SKM-1 treated with dmso at 0.1 percent for 144 hours (cell line): ENCODE results near the gene HP.

Experiments used
- DNase-seq: peaks from one replicate; lab custom pipeline; 2025; ENCODE audit not compliant: unreplicated experiment; lab: John Stamatoyannopoulos, UW

Gene HP

GRCh38 chr16:72083778-72084404, 29.6 kb downstream of the HP start:
- no peak for DNase-seq

- no peak for DNase-seq
Measured at GRCh38 chr16:72084445-72084844, 30.1 kb downstream of the HP start.

DNA sequence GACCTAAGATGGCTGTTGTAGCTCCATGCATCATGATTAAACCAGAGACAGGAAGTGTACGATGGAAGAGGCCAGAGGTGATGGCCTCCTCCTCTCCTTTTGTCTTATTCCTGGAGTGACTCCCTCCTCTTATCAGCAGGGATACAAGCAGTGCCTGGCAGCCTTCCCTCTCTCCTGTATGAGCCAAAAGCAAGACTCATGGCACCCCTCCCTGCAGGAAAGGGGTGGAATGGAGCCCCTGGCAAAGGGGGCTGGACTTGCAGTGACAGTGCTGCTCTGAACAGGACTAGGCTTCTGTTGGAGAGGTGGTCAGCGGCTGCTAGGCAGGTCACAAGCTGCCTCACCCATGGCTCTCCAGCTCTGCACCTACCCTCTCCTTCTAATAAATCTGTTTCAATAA, 30.7 kb downstream of the HP start:
- DNase-seq: no peak

DNA sequence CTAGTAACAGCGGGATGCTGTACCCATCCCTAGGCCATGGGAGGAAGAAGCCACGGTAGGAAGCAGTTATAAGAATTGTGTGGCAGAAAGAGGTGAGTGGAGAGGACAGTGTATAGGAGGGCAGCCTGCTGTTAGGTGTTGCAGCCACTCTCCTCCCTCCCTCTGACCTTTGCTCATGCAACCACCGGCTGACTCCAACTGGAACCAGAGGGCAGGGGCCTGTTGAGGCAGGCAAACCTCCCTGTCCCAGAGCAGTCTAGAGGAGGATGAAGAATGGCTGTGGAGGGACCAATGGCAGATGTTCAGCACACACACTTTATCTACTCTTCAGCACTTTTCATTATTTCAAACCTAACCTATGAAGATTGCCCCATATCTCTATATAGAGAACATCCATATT, 36.9 kb downstream of the HP start:
- no peak for DNase-seq

DNA sequence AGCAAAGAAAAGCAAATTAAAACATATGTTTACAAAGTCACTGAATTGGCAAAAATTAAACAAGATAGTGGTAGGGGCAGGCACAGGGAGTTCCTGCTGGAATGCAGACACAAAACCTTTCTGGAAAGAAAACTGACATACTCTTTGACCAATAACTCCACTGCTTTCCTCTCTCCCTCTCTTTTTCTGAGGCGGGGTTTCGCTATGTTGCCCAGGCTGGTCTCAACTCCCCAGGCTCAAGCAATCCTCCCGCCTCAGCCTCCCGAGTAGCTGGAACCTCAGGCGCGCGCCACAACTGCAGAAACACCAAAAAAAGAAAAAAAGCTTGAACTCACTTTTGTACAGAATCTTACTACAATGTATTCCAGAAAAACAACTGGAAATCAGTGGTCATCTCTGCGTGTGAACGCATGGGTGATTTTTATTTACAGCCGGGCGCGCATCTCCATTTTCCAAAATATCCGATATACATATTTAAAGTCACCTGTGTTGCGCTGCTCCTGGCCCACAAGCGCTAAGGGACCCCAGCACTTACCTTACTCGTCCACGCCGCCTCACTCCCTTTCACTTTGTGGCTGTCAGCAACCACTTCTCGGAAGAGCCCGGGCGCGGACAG, 38.6 kb downstream of the HP start:
- DNase-seq: no peak

- peak; percentile 99 for DNase-seq
Measured at GRCh38 chr16:72093448-72094265, 39.4 kb downstream of the HP start, which contains the start of the genes DHX38 and TXNL4B. Gene DHX38 (plus strand): TSS chr16:72093847. CDS start chr16:72096158, 2,311 bp downstream. Gene TXNL4B (minus strand): TSS chr16:72093620. CDS start chr16:72090749, 2,871 bp downstream.

DNA sequence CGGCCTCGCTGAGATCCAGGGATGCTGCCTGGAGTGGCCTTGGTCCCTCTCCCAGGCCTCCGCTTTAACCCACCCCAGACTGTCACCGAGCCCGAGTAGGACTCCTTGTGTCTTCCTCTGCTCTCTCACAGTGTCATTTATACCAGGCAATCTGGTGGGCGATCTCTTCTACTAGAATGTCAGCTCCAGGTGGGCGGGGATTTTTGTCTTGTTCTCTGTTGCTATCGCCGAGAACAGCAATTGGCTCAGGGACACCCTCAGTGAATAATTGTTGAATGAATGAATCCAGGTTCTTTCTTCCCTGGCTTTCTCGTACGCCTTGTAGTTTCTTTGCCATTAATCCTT, 39.9 kb downstream of the HP start:
- DNase-seq: no peak

DNA sequence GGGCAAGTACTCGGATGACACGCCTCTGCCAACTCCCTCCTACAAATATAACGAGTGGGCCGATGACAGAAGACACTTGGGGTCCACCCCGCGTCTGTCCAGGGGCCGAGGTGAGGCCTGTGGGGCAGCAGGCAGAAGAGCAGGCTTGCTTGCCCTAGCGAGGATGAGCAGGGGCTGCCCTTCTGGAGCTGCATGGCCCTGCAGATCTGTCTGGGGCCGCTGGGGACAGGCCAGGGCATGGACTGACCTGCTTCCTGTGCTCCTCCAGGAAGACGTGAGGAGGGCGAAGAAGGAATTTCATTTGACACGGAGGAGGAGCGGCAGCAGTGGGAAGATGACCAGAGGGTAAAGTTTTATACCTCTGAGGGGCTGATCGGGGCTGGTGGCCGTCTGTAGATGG, 44.6 kb downstream of the HP start:
- DNase-seq: no peak

DNA sequence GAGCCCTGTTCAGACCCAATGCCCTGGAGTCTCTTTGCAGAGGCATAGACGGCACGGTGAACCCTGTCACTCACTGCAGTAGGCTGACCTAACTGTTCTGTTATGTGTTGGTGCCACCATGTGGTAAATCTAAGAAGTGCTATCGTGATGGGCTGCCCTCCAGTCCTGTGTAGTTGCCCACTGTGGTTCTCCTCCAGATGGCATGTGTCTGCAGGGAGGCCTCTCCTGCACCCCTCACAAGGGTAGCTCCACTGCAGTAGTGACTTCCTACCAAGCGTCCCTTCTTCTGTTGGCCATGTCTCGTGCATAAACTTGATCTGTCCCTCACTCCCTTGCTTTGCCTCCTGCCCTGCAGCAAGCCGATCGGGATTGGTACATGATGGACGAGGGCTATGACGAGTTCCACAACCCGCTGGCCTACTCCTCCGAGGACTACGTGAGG, 45.1 kb downstream of the HP start:
- peak; percentile 50 for DNase-seq

DNA sequence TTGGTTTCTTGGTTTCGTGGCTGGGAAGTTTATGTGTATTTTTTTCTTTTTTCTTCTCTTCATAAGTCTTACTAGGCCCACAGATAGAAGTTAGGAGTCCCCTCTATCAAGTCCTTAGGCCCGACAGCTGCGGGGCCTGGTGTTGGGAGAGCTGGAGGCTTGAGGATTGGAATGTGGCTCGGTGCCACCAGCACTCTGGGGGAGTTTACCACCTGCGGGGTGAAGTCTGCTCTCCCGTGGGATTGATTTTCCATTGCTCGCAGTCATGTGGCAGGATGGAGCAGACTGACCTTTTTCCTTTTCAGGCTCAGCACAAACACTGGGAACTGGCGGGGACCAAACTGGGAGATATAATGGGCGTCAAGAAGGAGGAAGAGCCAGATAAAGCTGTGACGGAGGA, 46.9 kb downstream of the HP start:
- no peak for DNase-seq

DNA sequence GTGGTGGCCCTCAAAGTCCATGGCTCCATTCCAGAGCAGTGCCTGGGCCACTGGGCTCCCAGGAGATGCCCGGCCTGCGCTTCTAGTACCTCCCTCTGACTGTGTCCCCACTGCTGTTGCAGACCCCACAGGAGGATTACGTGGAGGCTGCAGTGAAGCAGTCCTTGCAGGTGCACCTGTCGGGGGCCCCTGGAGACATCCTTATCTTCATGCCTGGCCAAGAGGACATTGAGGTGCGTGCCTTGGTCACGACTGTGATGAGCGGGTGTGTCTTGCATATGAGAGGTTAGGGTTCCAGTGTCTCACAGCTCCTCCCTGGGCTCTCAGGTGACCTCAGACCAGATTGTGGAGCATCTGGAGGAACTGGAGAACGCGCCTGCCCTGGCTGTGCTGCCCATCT, 50.6 kb downstream of the HP start:
- no peak for DNase-seq

DNA sequence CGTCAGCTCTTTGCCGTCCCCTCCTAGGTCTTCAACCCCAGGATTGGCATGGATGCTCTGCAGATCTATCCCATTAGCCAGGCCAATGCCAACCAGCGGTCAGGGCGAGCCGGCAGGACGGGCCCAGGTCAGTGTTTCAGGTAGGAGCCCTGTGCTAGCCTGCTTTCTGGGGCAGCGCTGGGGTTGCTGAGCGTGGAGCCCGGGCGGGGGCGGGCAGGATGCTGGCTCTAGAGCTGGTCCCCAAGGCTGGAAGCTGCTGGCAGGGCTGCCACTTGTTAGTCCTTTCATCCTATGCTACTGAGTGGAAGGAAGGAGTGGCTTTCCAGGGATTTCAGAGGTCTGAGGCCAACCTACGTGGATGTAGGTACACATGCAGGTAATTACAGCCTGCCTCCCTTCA, 51.7 kb downstream of the HP start:
- DNase-seq: no peak

DNA sequence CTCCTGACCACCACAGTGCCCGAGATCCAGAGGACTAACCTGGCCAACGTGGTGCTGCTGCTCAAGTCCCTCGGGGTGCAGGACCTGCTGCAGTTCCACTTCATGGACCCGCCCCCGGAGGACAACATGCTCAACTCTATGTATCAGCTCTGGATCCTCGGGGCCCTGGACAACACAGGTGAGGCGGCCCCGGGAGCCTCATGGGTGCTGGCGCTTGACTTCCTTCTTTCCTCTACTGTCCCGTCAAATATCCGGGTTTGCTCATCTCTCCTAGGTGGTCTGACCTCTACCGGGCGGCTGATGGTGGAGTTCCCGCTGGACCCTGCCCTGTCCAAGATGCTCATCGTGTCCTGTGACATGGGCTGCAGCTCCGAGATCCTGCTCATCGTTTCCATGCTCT, 53.1 kb downstream of the HP start:
- no peak for DNase-seq

DNA sequence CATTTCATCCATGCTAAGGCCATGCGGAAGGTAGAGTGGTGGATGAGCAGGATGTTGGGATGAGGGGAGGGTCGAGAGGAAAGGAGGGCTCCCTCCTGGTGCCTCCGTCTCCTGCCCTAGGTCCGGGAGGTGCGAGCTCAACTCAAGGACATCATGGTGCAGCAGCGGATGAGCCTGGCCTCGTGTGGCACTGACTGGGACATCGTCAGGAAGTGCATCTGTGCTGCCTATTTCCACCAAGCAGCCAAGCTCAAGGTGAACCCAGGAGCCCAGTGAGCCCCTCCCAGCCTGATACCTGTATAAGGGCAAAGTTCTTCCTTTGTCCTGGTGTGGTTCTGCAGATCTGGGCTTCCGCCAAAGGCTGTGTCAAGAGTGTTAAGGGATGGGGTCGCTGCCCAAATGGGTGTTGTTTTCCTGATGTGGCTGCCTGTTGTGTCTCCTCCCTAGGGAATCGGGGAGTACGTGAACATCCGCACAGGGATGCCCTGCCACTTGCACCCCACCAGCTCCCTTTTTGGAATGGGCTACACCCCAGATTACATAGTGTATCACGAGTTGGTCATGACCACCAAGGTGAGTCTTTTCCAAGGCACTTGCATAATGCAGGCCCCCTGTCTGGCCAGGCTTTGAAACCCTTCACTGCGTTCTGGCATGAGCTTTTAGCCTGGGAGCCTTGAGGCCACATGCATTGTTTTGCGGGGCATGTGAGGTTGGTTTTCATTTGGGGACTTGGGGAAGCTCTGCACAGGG, 54.2 kb downstream of the HP start:
- no peak for DNase-seq

DNA sequence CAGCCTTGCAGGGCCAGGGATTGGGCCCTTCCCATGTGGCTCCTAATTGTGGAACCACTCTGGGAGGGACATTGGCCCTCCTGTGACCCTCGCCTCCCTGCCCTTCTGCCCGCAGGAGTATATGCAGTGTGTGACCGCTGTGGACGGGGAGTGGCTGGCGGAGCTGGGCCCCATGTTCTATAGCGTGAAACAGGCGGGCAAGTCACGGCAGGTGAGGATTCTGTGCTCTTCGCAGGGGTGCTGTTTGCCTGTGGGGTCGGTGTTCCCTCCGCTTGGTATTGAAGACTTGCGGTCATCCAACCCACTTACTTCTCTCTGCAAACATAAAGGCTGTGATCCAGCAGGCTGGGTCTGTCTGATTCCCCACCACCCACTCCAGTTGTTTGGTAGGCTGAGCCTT, 55.0 kb downstream of the HP start:
- no peak for DNase-seq

DNA sequence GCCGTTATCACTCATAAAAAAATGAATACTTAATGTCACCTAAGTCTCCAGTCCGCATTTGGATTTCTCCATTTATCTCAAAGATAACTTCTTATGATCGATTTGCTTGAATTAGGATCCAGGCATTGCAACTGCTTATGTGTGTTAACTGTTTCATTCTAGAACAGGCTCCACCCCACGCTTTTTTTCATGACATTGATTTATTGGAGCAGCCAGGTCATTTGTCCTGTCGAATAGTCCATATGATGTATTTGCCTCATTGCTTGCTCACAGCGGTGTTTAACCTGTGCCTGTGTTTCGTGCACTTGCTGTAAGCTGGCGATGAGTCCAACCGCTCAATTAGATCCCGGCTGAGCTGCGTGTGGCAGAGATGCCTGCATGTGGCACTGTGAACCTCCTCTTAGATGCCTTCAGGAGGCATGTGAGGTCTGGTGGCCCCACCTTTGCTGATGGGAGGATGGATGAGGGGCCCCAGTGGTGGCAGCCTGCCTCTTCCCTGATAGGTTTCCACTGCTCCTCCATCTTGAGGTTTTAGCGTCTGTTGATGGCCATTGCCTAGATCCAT, 55.7 kb downstream of the HP start:
- no peak for DNase-seq
